ENCODE results near the gene C1orf21. TPM values are rescaled to one million over a fixed set of nuclear protein-coding genes. Genes with fewer than 3 reads are reported as not detected.

Gene C1orf21
- total RNA-seq, 1 experiment from 2014 or later: not detected

DNA sequence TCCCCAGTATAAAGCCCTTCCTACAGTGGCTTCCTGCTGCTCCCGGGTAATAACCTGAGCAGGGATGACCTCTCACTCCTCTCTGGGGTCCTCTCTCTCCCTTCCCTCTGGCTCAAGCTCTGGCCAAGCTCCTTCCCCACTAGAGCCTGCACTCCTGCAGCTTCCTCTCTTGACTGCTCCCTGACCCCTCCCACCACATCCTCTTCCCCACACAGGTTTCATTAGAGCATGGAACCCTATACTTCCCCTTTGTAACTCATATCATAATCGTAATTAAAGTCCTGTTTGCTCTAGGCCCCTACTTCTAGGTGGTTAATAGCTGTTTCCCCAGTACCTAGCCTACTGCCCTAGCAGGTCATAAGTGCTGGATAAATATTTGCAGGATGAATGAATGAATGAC, 146.2 kb downstream of the C1orf21 start:
- no peak for DNase-seq (ENCODE audit: low spot score)
- in situ Hi-C loops (cut with HindIII; ENCODE audit: low sequenced_read_pairs): loop anchor here (10.0 kb wide), 1 partner anchor 318 kb away; no protein-coding TSS in a partner anchor

DNA sequence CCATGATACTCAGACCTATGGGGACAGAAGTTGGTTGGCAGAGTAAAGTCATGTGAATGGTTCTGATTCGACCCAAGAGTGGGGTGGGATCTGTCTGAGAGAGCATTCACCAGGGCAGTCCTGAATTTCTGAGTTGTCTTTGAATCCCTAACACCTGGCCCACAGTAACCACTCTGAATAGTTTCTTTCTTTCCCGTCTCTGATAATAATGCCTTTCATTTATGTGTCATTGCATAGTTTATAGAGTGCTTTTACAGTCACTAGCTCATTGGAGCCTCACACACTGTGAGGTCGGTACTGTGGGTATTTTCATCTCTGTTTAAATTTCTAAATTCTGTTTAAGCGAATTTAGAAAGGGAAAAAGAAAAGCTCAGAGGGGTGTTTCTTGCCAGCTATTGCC, 147.1 kb downstream of the C1orf21 start:
- in situ Hi-C loops (cut with HindIII; ENCODE audit: low sequenced_read_pairs): loop anchor here (10.0 kb wide), 1 partner anchor 319 kb away; no protein-coding TSS in a partner anchor

GRCh38 chr1:184534690-184535089, 147.9 kb downstream of the C1orf21 start:
- DNase-seq (ENCODE audit: low spot score): no peak
- in situ Hi-C loops (cut with HindIII; ENCODE audit: low sequenced_read_pairs): loop anchor here (10.0 kb wide), 1 partner anchor 320 kb away; no protein-coding TSS in a partner anchor

More for the DNA sequence above, 147.1 kb downstream of the C1orf21 start:
- no peak for DNase-seq (ENCODE audit: low spot score)

DNA sequence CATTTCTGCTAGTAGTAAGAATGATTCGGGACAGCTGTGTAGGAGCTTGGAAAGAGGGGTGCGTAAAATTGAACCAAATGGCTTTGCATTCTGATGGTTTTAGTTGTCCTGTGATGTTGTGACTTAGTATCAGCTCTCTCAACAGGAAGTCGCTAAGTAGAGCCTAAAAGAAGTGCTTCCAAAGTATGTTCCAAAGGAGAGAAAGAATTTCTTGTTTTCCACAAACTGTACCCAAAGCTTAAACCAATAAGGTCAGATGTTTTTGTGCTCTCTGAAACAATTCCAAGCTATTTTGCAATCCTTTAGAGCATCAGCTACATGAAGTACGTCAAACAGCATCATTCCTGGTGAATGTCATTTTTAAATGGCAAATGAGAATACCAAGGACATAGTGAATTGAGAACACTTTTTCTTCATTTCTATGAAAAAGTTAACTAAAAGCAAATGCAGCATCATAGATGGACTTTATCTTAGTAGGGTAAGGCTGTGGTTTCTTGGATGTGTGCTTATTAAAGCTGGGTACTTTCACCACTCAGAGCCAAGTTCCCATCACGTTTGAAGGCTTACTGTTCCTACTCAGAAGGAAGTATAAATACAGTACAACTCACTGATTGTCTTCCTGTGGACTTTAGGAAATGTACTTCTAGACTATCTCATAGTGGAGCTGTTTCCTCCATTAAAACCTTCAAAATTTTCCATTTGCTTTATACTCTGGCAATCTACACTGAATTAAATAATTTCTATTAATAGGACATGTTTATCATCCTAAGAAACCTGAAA, 148.6 kb downstream of the C1orf21 start:
- DNase-seq (ENCODE audit: low spot score): no peak
- in situ Hi-C loops (cut with HindIII; ENCODE audit: low sequenced_read_pairs): loop anchor here (10.0 kb wide), 1 partner anchor 321 kb away; no protein-coding TSS in a partner anchor

GRCh38 chr1:184536246-184536985, 149.6 kb downstream of the C1orf21 start:
- DNase-seq (ENCODE audit: low spot score): no peak
- in situ Hi-C loops (cut with HindIII; ENCODE audit: low sequenced_read_pairs): loop anchor here (10.0 kb wide), 1 partner anchor 322 kb away; no protein-coding TSS in a partner anchor

- no peak for DNase-seq (ENCODE audit: low spot score)
- in situ Hi-C loops (cut with HindIII; ENCODE audit: low sequenced_read_pairs): loop anchor here (10.0 kb wide), 1 partner anchor 325 kb away; no protein-coding TSS in a partner anchor
These were observed 152.8 kb downstream of the C1orf21 start for GRCh38 chr1:184539580-184539979.

DNA sequence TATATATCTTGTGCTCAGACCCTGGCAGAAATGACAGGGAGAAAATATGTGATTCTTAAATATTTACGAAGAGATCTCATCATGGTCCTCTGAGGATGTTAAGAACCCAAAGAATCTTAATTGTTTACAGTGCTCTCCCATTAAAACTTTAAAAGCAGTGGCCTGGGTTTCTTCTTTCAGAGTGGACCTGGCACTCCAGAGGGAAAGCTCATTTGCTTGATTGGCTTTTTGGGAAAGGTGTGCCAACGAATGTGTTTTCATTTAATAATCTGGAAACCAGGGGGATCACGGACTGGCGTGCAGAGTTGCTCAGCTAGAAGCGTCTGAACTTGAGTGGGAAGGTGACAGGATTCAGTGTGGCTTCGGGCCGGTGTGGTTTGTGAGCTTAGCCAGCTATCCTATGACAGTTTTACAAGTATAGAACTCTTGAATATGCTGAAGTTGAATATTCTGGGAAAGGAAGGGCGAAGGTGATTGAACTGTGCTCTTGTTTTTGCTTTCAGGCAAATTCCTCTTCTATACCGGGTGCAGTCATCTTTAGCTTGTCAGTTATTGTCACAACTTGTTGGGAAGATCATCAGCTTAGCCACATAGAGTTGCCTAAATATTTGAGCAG, 154.8 kb downstream of the C1orf21 start:
- no peak for DNase-seq (ENCODE audit: low spot score)
- in situ Hi-C loops (cut with HindIII; ENCODE audit: low sequenced_read_pairs): no loop called here

DNA sequence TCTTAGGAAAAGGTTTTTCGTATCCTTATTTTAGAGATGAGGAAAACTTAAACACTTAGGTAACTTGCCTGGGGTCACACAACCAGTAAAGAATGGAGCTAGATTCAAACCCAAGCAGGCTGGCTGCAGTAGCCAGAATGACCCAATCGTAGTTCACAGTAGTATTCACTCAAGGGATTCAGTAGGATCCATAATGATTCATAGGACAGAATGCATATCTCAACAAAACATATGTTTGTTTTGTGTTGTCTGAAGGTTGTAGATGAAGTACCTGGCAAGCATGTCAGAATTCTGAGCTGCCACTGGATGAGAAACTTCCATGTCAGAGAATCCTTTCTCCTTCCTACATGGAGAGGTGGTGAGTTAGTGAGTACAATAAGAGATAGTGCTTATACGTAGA, 155.5 kb downstream of the C1orf21 start:
- no peak for DNase-seq (ENCODE audit: low spot score)
- in situ Hi-C loops (cut with HindIII; ENCODE audit: low sequenced_read_pairs): no loop called here

DNA sequence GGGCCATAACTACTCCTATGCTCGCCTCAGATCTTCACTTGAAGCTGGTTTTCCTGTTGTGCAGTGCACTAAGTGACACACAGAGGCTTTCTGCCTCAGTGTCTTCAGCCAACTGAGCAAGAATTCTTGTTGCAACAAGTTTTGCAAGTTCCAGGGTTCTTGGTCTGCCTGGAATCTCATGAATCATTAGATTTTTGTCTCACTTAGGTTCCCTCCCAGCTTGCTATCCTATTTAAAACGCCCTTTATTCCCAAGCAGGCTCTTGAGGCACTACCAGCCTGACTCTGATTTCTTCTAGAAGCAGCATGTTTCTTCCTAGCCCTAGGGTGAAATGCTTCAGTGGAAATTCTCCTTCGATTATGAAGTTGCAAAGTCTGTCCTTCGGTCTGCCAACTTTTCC, 158.8 kb downstream of the C1orf21 start:
- in situ Hi-C loops (cut with HindIII; ENCODE audit: low sequenced_read_pairs): no loop called here
- DNase-seq (ENCODE audit: low spot score): no peak

GRCh38 chr1:184552446-184552845, 165.6 kb downstream of the C1orf21 start:
- in situ Hi-C loops (cut with HindIII; ENCODE audit: low sequenced_read_pairs): no loop called here

GRCh38 chr1:184553845-184554244, 167.0 kb downstream of the C1orf21 start:
- in situ Hi-C loops (cut with HindIII; ENCODE audit: low sequenced_read_pairs): no loop called here
- DNase-seq (ENCODE audit: low spot score): no peak

More at GRCh38 chr1:184552446-184552845, 165.6 kb downstream of the C1orf21 start:
- DNase-seq (ENCODE audit: low spot score): no peak

GRCh38 chr1:184555665-184556641, 169.1 kb downstream of the C1orf21 start:
- DNase-seq (ENCODE audit: low spot score): peak; percentile 93
- in situ Hi-C loops (cut with HindIII; ENCODE audit: low sequenced_read_pairs): no loop called here

GRCh38 chr1:184556665-184557064, 169.8 kb downstream of the C1orf21 start:
- in situ Hi-C loops (cut with HindIII; ENCODE audit: low sequenced_read_pairs): no loop called here
- no peak for DNase-seq (ENCODE audit: low spot score)

GRCh38 chr1:184557423-184558347, 170.9 kb downstream of the C1orf21 start:
- in situ Hi-C loops (cut with HindIII; ENCODE audit: low sequenced_read_pairs): no loop called here
- DNase-seq (ENCODE audit: low spot score): no peak

DNA sequence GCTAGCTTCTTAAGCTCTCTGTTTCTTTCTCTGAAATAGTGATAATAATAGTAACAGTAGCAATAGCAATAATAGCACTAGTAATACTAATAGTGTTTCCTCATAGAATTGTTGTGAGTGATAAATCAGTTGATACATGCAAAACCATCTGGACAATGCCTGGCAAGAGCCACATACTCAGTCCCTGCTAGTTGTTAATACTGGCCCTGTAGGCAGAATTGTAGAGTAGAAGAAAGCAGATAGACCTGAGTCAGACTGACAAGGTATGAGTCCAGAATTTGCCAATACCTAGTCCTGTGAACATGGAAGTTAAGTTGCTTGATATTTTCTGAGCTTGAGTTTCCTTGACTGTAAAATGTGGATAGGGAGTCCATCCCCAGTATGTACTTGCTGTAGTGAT, 171.9 kb downstream of the C1orf21 start:
- no peak for DNase-seq (ENCODE audit: low spot score)
- in situ Hi-C loops (cut with HindIII; ENCODE audit: low sequenced_read_pairs): no loop called here

- no peak for DNase-seq (ENCODE audit: low spot score)
- in situ Hi-C loops (cut with HindIII; ENCODE audit: low sequenced_read_pairs): no loop called here
These were observed 172.4 kb downstream of the C1orf21 start for GRCh38 chr1:184559117-184559713.

DNA sequence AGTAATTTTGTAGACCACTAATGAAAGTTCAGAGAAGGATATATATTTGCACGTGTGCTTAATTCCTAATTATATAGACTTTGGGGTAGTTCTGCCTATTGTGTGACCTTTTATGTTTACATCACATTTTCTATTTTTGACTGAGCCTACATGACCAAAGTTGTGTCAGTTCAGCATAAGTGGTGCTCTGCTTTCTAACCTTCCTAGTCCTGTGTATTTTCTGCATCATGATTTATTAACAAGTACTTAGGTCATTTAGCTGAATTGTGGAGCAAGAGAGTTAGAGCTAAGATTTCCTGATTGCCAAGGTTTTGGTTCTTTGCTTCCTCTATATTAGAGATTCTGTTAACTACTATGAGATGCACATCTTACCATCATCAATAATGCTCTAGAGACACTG, 176.0 kb downstream of the C1orf21 start:
- DNase-seq (ENCODE audit: low spot score): no peak
- in situ Hi-C loops (cut with HindIII; ENCODE audit: low sequenced_read_pairs): no loop called here
